Hematopoietic multipotent progenitor cell treated with erythropoietin and hydrocortisone succinate and interleukin-3 and kit ligand, for 15 days (in vitro differentiated cells): ENCODE measurements around the gene WNT1.

Experiments used
- DNase-seq: peaks from one replicate; pipeline ENCODE4 v3.0.0-alpha.2; 2015; ENCODE audit warnings: low spot score

Gene WNT1

GRCh38 chr12:48980953-48981756, 3.0 kb downstream of the WNT1 start:
- DNase-seq: no peak

GRCh38 chr12:48981757-48982157, 3.6 kb downstream of the WNT1 start:
- no peak for DNase-seq

- no peak for DNase-seq
Measured at GRCh38 chr12:48982397-48983080, 4.4 kb downstream of the WNT1 start.

- DNase-seq: no peak
Measured at GRCh38 chr12:48985475-48985897, 7.4 kb downstream of the WNT1 start.

- no peak for DNase-seq
Measured at GRCh38 chr12:48985901-48986300, 7.8 kb downstream of the WNT1 start.

- no peak for DNase-seq
Measured at GRCh38 chr12:48986720-48987291, 8.7 kb downstream of the WNT1 start.

GRCh38 chr12:48988030-48988649, 10.0 kb downstream of the WNT1 start:
- peak; percentile 71 for DNase-seq

GRCh38 chr12:48990552-48990951, 12.4 kb downstream of the WNT1 start:
- no peak for DNase-seq

- DNase-seq: no peak
Measured at GRCh38 chr12:48991247-48992050, 13.3 kb downstream of the WNT1 start.

GRCh38 chr12:48993787-48994186, 15.7 kb downstream of the WNT1 start:
- DNase-seq: no peak

GRCh38 chr12:48994224-48995085, 16.3 kb downstream of the WNT1 start:
- no peak for DNase-seq

- peak; percentile 40 for DNase-seq
Measured at GRCh38 chr12:48995086-48995879, 17.2 kb downstream of the WNT1 start.

GRCh38 chr12:48996794-48997718, 18.9 kb downstream of the WNT1 start:
- peak; percentile 73 for DNase-seq

- DNase-seq: no peak
Measured at GRCh38 chr12:48997719-48998496, 19.8 kb downstream of the WNT1 start.

GRCh38 chr12:48998497-48999353, 20.6 kb downstream of the WNT1 start:
- no peak for DNase-seq

GRCh38 chr12:48999371-49000131, 21.4 kb downstream of the WNT1 start, which contains the start of gene DDN:
Gene DDN (minus strand): TSS chr12:48999375. CDS start chr12:48999287, 88 bp downstream.
- DNase-seq: no peak
